HCT116 (cell line): ENCODE data around the gene PADI4.

Experiments used
- TF ChIP-seq, protein P1 (sequence below): IDR thresholded peaks from 2 replicates; pipeline ENCODE4 v1.6.1; 2012; ENCODE audit warnings: low read depth
- TF ChIP-seq, protein P2 (sequence below), 3 experiments: fragments of 200-600 bp in 1 of 3; sonication (generic) in 1 of 3; IDR thresholded peaks in 2 of 3; conservative IDR thresholded peaks in 1 of 3; 2 replicates each; pipeline ENCODE4 v1.5.1; 2012 to 2017; ENCODE audit warnings: low read depth in 2 of 3, low read length in 2 of 3, antibody characterized with exemption in 1 of 3, borderline replicate concordance in 1 of 3, control low read depth in 1 of 3, mild to moderate bottlenecking in 1 of 3, mixed read lengths in 1 of 3, mixed run types in 1 of 3, moderate library complexity in 1 of 3; ENCODE audit not compliant: insufficient read depth in 1 of 3

DNA sequence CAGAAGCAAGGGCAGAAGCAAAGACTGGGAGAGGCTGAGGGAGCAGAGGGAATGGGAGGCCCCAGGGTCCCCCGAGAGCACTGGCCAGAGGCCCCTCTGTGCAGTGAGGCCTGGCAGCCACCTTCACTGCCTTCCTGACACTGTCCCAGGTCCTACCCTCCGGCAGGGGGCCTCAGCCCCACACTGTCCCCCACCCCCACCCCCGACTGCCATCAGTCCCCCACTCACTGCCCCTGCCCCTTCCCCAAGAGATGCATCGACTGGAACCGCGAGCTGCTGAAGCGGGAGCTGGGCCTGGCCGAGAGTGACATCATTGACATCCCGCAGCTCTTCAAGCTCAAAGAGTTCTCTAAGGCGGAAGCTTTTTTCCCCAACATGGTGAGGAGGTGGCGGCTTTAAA, 51.0 kb downstream of the PADI4 start:
- TF ChIP-seq, protein P1, sequence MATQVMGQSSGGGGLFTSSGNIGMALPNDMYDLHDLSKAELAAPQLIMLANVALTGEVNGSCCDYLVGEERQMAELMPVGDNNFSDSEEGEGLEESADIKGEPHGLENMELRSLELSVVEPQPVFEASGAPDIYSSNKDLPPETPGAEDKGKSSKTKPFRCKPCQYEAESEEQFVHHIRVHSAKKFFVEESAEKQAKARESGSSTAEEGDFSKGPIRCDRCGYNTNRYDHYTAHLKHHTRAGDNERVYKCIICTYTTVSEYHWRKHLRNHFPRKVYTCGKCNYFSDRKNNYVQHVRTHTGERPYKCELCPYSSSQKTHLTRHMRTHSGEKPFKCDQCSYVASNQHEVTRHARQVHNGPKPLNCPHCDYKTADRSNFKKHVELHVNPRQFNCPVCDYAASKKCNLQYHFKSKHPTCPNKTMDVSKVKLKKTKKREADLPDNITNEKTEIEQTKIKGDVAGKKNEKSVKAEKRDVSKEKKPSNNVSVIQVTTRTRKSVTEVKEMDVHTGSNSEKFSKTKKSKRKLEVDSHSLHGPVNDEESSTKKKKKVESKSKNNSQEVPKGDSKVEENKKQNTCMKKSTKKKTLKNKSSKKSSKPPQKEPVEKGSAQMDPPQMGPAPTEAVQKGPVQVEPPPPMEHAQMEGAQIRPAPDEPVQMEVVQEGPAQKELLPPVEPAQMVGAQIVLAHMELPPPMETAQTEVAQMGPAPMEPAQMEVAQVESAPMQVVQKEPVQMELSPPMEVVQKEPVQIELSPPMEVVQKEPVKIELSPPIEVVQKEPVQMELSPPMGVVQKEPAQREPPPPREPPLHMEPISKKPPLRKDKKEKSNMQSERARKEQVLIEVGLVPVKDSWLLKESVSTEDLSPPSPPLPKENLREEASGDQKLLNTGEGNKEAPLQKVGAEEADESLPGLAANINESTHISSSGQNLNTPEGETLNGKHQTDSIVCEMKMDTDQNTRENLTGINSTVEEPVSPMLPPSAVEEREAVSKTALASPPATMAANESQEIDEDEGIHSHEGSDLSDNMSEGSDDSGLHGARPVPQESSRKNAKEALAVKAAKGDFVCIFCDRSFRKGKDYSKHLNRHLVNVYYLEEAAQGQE: no peak
- TF ChIP-seq, protein P2, sequence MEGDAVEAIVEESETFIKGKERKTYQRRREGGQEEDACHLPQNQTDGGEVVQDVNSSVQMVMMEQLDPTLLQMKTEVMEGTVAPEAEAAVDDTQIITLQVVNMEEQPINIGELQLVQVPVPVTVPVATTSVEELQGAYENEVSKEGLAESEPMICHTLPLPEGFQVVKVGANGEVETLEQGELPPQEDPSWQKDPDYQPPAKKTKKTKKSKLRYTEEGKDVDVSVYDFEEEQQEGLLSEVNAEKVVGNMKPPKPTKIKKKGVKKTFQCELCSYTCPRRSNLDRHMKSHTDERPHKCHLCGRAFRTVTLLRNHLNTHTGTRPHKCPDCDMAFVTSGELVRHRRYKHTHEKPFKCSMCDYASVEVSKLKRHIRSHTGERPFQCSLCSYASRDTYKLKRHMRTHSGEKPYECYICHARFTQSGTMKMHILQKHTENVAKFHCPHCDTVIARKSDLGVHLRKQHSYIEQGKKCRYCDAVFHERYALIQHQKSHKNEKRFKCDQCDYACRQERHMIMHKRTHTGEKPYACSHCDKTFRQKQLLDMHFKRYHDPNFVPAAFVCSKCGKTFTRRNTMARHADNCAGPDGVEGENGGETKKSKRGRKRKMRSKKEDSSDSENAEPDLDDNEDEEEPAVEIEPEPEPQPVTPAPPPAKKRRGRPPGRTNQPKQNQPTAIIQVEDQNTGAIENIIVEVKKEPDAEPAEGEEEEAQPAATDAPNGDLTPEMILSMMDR (IDR thresholded peaks at IDR 0.05 in 2 of 3, conservative IDR thresholded peaks at IDR 0.05 in 1 of 3; ENCODE audit: borderline replicate concordance in 1 of 3, insufficient read depth in 1 of 3, low read depth in 2 of 3, low read length in 2 of 3): no peak
